Right ventricle myocardium superior (tissue), 1 donor: ENCODE data around the gene SREBF2. TPM values are rescaled to one million over a fixed set of nuclear protein-coding genes. Genes with fewer than 3 reads are reported as not detected.
A peak's percentile ranks its signal among the peaks of the same experiment; 100 is the strongest.
"Not testable (repeated sequence)": the region's sequence is repeated elsewhere in the genome, so short reads cannot be mapped to it uniquely, and the experiment has no call there.

Experiments
- ATAC-seq: fragments of 200-7000 bp; cut with Tn5 transposase; one replicate; pipeline ENCODE4 v1.9.1; 2020; ENCODE audit warnings: mild to moderate bottlenecking; ENCODE audit not compliant: poor library complexity
- DNase-seq: peaks from one replicate; pipeline ENCODE4 v3.0.0-alpha.2; 2020
- intact Hi-C: fragments of 100-400 bp; cut with DNase I; formaldehyde crosslinking; loops from one replicate; pipeline ENCODE4 v1.11.2; 2022
- total RNA-seq: library from RNA; stranded (reverse); fragmentation: NEBNext Ultra II Directional; extraction: Animal tissue kit (Norgen Biotek cat#: 25700); gene quantifications from one replicate; pipeline ENCODE4 v1.2.1, GENCODE V29; 2021
- donor health status: DM: no; HTN: yes; CAD: no; lungs with severe emphysema.

Gene SREBF2
- total RNA-seq, 1 donor from 2014 or later, result 75.2 TPM

DNA sequence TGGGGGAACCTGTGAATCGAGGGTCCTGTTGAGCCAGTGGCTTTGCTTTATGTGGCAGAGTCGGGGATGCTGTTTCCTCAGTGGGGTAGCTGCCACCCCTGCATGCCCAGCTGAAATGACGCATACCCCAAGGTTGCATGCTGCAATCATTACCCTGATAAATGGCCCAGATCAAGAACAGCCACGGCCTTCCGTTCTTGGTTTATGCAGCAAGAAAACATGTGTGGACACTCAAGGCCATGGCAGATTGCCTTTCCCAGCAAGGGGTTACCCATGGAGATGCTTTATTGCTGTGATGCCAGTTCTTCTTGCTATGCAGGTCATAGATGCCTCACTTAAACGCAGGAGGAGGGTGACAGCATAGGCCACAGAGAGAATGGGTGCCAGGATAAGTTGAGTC lies 14.3 kb upstream of the SREBF2 start:
- ATAC-seq, result no peak
- DNase-seq, result no peak
- intact Hi-C loops, result no loop called here

GRCh38 chr22:41819257-41819656 lies 13.6 kb upstream of the SREBF2 start:
- DNase-seq, result no peak
- intact Hi-C loops, result no loop called here

GRCh38 chr22:41820447-41820846 lies 12.5 kb upstream of the SREBF2 start:
- intact Hi-C loops, result no loop called here
- ATAC-seq (no peak), DNase-seq (no peak)

More at GRCh38 chr22:41819257-41819656, 13.6 kb upstream of the SREBF2 start:
- no peak for ATAC-seq

DNA sequence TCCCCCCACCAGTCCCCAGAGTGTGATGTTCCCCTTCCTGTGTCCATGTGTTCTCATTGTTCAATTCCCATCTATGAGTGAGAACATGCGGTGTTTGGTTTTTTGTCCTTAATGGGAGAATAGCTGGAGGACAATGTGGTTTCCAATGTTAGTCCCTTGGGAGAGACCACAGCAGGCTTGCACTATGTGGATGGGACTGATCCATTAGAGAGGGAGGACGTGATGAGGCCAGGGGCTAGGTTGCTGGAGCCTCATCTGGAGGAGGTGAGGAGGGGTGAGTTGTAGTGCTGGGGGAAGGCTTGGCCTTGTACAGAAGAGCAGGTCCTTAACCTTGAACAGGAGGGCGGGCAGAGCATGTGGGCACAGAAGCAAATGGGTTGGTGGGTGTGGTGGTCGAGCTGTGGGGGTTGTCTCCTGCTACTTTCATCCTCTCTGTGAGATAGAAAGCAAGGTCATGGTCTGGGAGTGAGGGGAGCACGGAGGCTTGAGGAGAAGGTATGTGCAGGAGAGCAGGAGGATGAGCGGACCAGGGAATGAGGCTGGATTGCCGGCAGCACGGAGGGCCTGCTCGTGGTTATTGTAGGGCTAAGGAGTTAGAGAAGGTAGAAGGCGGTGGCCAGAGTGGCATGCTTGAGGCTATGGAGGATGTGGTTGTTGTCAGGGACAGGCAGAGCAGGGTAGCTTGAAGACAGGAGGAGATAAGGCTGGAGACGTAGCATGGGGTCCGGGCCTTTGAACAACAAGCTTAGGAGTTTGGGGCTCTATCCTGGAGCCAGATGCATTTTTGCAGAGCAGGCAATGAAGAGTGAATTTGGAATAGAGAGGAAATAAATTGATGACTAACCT lies 11.2 kb upstream of the SREBF2 start:
- intact Hi-C loops, result no loop called here
- no peak for ATAC-seq
- no peak for DNase-seq

GRCh38 chr22:41822317-41823057 lies 10.4 kb upstream of the SREBF2 start:
- intact Hi-C loops, result loop anchor here (1.0 kb wide), 1 partner anchor 119 kb away; no protein-coding TSS in a partner anchor
- peak; percentile 36 for ATAC-seq
- DNase-seq, result no peak

DNA sequence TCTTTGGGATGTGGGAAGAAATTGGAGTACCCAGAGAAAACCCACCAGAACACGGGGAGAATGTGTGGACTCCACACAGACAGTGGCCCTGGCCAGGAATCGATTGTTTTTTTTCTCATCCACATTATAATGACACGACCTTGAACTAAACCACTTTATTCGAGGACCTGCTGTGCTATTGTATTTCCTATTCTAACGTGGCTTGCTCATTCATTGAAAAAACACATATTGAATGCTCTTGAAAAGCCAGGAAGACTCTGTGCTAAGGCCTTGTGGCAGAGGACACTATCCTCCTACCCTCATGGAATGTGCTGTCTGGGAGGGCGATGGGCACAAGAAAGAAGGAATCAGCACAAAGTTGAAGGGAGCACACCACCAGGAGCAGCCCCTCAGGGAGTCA lies 9.1 kb upstream of the SREBF2 start:
- ATAC-seq (no peak), DNase-seq (no peak)
- intact Hi-C loops, result loop anchor here (1.0 kb wide), 1 partner anchor 118 kb away; no protein-coding TSS in a partner anchor

DNA sequence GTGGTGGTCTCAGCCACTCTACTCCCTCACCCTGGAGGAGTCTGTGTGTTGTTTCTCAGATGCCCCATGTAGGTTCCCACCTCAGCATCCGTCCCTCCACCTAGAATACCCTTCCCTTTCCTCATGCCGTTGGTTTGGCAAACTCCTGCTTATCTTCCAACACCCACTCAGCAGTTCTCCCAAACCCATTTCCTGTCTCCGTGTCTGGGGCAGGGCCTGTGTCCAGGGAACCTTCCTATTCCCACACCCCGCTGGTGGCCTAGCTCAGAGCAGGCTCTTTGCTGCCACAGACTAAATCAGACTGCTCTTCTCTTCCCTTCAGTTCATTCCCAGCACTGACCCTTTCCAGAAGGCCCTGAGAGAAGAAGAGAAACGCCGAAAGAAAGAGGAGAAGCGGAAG lies 7.5 kb upstream of the SREBF2 start:
- no peak for DNase-seq
- intact Hi-C loops, result no loop called here
- no peak for ATAC-seq

DNA sequence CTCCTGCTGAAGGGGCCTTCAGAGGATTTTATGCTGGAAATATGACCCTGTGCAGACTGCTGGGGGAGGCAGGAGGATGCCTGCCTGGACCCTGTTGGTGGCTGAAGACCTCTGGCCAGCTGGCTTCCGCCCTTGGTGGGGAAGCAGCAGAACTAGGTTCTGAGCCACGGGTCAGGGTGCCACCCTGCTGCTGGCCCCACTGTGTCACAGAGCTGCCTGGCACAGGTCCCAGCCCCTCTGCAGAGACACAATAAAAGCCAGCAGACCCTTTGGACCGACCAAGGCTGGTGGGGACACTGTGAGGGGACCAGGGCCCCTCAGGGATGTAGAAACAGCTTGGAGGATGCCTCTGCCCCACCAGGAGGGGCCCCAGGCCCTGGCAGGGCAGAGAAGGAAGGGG lies 6.9 kb upstream of the SREBF2 start:
- intact Hi-C loops, result no loop called here
- peak; percentile 16 for ATAC-seq
- no peak for DNase-seq

DNA sequence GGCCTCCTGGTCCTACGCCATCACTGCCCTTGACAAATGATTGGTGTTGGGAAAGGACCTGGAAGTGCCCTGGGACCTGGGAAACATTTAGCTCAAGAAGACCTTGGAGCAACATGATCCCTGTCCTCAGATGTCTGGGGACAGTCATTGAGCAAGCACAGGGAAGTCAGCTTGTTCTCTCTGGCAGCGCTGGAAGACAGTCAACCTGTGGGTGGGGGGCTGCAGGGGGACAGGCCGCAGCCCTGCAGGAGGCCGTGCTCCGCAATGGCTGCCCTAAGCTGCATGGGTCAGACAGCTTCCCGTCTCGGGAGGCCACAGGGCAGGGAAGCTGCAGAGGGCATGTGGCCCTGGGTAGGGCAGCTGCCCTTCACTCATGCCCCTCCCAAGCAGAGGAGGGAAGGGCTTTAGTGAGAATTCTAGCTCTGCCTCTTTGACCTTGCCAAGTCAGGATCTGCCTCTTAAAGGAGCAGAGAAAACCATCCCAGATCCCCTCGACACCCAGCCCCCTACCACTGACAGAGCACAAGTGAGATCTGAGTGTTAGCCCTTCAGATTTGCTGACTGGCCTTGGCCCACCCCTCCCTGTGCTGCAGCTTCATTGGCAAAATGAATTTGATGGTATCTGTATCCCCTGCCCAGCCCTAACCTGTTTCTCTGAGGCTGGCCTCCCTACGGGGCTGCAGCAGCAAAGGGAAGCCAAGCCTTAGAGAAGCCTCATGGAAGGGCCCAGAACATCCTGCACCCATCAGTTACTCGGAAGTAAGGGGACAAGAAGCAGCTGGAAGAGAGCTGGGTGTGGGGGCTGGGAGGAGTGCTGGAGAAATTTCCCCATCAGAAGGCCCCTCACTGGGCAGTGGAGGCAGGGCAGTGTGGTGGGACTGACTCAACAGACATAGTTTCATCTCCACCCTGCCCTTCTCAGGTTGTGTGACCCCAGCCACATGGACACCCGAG lies 6.2 kb upstream of the SREBF2 start:
- ATAC-seq (peak; percentile 58), DNase-seq (no peak)
- intact Hi-C loops, result no loop called here

DNA sequence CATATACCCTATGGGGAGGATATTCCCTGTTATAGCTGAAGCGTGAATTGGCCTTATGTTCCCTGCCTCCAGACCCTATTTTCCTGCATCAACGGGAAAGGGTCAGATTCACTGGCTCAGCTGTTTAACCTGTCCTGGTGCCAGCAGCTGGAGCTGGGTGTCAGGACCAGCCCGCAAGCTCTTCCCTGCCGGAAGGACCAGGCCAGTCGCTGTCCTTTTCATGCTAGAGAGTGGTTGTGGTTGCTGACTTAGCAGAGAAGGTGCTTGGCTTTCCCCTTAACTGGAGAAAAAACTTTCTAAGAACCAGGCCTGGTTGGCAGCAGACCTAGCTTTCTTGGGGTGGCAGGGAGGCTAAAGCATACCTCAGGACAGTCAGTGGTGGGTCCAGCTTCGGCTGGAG lies 5.2 kb upstream of the SREBF2 start:
- intact Hi-C loops, result no loop called here
- DNase-seq, result no peak
- ATAC-seq, result no peak

- intact Hi-C loops, result no loop called here
- ATAC-seq, result no peak
- no peak for DNase-seq
Observed at GRCh38 chr22:41828516-41828915, 4.4 kb upstream of the SREBF2 start.

- DNase-seq (no peak), ATAC-seq (no peak)
- intact Hi-C loops, result no loop called here
Observed at GRCh38 chr22:41830174-41830573, 2.7 kb upstream of the SREBF2 start.

- DNase-seq (no peak), ATAC-seq (no peak)
- intact Hi-C loops, result no loop called here
Observed at GRCh38 chr22:41831383-41831782, 1.5 kb upstream of the SREBF2 start.

- no peak for ATAC-seq
- intact Hi-C loops, result no loop called here
- DNase-seq, result no peak
Observed at GRCh38 chr22:41831828-41832552, 915 bp upstream of the SREBF2 start.

DNA sequence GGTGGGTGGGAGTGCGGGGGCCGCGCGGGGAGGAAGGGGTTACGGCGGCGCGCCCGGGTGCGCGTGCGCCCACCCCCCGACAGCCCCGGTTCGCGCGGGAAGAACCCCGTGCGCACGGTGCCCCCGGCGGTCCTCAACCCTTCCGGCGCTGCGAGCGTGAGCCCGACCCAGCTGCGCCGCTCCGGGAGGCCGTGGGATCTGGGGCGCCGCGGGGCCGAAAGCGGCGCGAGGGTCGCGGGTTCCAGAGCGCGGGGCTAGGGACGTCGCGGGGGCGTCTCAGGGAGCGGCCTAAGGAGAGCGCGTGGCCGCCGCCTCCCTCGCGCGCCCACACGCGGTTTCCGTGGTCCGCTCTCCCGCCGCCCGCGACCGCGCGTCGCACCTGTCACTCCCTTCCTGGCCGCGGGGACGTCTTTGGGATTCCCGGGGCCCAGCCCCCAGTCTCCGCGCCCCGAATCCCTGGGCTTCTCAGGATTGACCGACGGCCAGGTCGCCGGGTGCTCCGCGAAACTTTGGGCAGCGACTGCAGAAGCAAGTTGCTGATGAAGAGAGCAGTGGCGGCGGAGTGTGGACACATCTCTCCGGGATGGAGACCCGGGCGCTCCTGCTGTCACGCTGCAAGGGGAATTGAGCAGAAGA lies 582 bp downstream of the SREBF2 start:
- intact Hi-C loops, result no loop called here
- ATAC-seq (peak; percentile 30), DNase-seq (peak; percentile 68)

GRCh38 chr22:41834005-41834944 lies 1.4 kb downstream of the SREBF2 start:
- no peak for ATAC-seq
- intact Hi-C loops, result no loop called here
- no peak for DNase-seq

DNA sequence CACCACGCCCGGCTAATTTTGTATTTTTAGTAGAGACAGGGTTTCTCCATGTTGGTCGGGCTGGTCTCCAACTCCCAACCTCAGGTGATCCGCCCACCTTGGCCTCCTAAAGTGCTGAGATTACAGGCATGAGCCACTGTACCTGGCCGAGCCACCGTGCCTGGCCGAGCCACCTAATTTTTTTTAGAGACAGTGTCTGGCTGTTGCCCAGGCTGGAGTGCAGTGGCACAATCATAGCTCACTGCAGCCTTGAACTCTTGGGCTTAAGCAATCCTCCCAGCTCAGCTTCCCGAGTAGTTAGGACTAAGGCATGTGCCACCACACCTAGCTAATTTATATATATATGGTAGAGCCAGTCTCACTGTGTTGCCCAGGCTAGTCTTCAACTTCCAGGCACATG lies 2.6 kb downstream of the SREBF2 start:
- intact Hi-C loops, ATAC-seq, DNase-seq: not testable (repeated sequence)
